ENCODE results near the gene OR2AK2.

- TF ChIP-seq, protein P1, sequence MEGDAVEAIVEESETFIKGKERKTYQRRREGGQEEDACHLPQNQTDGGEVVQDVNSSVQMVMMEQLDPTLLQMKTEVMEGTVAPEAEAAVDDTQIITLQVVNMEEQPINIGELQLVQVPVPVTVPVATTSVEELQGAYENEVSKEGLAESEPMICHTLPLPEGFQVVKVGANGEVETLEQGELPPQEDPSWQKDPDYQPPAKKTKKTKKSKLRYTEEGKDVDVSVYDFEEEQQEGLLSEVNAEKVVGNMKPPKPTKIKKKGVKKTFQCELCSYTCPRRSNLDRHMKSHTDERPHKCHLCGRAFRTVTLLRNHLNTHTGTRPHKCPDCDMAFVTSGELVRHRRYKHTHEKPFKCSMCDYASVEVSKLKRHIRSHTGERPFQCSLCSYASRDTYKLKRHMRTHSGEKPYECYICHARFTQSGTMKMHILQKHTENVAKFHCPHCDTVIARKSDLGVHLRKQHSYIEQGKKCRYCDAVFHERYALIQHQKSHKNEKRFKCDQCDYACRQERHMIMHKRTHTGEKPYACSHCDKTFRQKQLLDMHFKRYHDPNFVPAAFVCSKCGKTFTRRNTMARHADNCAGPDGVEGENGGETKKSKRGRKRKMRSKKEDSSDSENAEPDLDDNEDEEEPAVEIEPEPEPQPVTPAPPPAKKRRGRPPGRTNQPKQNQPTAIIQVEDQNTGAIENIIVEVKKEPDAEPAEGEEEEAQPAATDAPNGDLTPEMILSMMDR (conservative IDR thresholded peaks at IDR 0.05; ENCODE audit: low read length) = no peak
- no peak for TF ChIP-seq EZH2phosphoT487 (IDR thresholded peaks at IDR 0.05; ENCODE audit: borderline replicate concordance, low read depth, low read length)
Measured at GRCh38 chr1:248007778-248008177, 42.7 kb downstream of the OR2AK2 start.

All from OCI-LY7 (cell line).